ENCODE results near the gene ALOXE3.

- TF ChIP-seq, protein P1, sequence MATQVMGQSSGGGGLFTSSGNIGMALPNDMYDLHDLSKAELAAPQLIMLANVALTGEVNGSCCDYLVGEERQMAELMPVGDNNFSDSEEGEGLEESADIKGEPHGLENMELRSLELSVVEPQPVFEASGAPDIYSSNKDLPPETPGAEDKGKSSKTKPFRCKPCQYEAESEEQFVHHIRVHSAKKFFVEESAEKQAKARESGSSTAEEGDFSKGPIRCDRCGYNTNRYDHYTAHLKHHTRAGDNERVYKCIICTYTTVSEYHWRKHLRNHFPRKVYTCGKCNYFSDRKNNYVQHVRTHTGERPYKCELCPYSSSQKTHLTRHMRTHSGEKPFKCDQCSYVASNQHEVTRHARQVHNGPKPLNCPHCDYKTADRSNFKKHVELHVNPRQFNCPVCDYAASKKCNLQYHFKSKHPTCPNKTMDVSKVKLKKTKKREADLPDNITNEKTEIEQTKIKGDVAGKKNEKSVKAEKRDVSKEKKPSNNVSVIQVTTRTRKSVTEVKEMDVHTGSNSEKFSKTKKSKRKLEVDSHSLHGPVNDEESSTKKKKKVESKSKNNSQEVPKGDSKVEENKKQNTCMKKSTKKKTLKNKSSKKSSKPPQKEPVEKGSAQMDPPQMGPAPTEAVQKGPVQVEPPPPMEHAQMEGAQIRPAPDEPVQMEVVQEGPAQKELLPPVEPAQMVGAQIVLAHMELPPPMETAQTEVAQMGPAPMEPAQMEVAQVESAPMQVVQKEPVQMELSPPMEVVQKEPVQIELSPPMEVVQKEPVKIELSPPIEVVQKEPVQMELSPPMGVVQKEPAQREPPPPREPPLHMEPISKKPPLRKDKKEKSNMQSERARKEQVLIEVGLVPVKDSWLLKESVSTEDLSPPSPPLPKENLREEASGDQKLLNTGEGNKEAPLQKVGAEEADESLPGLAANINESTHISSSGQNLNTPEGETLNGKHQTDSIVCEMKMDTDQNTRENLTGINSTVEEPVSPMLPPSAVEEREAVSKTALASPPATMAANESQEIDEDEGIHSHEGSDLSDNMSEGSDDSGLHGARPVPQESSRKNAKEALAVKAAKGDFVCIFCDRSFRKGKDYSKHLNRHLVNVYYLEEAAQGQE (IDR thresholded peaks at IDR 0.05; ENCODE audit: low read depth): no peak
- TF ChIP-seq CEBPB (IDR thresholded peaks at IDR 0.05): no peak
- TF ChIP-seq MAX (IDR thresholded peaks at IDR 0.05): no peak
- TF ChIP-seq YY1 (IDR thresholded peaks at IDR 0.05; ENCODE audit: low read depth): no peak
- TF ChIP-seq EP300 (IDR thresholded peaks at IDR 0.05; ENCODE audit: borderline replicate concordance): no peak
- TF ChIP-seq CREB1 (IDR thresholded peaks at IDR 0.05; ENCODE audit: low read depth): no peak
- TF ChIP-seq RAD21 (IDR thresholded peaks at IDR 0.05; ENCODE audit: low read depth): no peak
- TF ChIP-seq ZBTB7A (IDR thresholded peaks at IDR 0.05; ENCODE audit: low read depth): no peak
- TF ChIP-seq TAF1 (IDR thresholded peaks at IDR 0.05; ENCODE audit: low read depth): no peak
- no peak for TF ChIP-seq EGR1 (IDR thresholded peaks at IDR 0.05)
- TF ChIP-seq FOXM1 (IDR thresholded peaks at IDR 0.05; ENCODE audit: borderline replicate concordance, low read depth): no peak
- TF ChIP-seq TCF12 (IDR thresholded peaks at IDR 0.05; ENCODE audit: low read depth): no peak
Observed at GRCh38 chr17:8142158-8142886, 24.0 kb upstream of the ALOXE3 start.
